ENCODE data around the gene IL6. TPM values are rescaled to one million over a fixed set of nuclear protein-coding genes. Genes with fewer than 3 reads are reported as not detected.

The IL6 gene
- total and polyA plus RNA-seq, 9 of the 15 experiments (the other 6 are each of a cell fraction or from before 2014, with no cell fraction given) = 0.76 to 2.9 (median 1.5) TPM

DNA sequence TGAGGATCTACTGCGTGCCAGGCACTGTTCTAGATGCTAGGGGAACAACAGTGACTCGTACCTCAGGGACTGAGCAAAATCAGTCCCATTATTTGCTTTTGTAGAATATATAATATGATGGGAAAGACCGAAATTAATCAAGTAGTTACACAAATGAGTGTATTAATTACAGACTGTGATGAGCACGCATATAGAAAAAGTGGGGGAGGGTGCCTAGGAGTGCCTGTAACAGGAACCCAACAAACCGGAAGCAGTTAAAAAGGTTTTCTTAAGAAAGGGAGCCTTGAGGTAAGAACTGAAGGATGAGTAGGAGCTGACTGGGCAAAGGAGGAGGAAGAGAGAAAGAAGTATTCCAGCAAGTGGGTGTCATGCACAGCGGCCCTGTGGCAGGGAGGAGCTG is 28.2 kb upstream of the IL6 start (continued):
- no peak for TF ChIP-seq TARDBP (IDR thresholded peaks at IDR 0.05)
- TF ChIP-seq RBM25 (IDR thresholded peaks at IDR 0.05; ENCODE audit: low read depth, low read length, severe bottlenecking) = peak; percentile 14
- TF ChIP-seq XRCC5 (IDR thresholded peaks at IDR 0.05; ENCODE audit: low read depth, low read length) = no peak
- TF ChIP-seq, protein P1, sequence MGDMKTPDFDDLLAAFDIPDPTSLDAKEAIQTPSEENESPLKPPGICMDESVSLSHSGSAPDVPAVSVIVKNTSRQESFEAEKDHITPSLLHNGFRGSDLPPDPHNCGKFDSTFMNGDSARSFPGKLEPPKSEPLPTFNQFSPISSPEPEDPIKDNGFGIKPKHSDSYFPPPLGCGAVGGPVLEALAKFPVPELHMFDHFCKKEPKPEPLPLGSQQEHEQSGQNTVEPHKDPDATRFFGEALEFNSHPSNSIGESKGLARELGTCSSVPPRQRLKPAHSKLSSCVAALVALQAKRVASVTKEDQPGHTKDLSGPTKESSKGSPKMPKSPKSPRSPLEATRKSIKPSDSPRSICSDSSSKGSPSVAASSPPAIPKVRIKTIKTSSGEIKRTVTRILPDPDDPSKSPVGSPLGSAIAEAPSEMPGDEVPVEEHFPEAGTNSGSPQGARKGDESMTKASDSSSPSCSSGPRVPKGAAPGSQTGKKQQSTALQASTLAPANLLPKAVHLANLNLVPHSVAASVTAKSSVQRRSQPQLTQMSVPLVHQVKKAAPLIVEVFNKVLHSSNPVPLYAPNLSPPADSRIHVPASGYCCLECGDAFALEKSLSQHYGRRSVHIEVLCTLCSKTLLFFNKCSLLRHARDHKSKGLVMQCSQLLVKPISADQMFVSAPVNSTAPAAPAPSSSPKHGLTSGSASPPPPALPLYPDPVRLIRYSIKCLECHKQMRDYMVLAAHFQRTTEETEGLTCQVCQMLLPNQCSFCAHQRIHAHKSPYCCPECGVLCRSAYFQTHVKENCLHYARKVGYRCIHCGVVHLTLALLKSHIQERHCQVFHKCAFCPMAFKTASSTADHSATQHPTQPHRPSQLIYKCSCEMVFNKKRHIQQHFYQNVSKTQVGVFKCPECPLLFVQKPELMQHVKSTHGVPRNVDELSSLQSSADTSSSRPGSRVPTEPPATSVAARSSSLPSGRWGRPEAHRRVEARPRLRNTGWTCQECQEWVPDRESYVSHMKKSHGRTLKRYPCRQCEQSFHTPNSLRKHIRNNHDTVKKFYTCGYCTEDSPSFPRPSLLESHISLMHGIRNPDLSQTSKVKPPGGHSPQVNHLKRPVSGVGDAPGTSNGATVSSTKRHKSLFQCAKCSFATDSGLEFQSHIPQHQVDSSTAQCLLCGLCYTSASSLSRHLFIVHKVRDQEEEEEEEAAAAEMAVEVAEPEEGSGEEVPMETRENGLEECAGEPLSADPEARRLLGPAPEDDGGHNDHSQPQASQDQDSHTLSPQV (IDR thresholded peaks at IDR 0.05) = 0 out of 2 replicates have a peak, but pooled peaks have one; percentile 10
- TF ChIP-seq, protein P2, sequence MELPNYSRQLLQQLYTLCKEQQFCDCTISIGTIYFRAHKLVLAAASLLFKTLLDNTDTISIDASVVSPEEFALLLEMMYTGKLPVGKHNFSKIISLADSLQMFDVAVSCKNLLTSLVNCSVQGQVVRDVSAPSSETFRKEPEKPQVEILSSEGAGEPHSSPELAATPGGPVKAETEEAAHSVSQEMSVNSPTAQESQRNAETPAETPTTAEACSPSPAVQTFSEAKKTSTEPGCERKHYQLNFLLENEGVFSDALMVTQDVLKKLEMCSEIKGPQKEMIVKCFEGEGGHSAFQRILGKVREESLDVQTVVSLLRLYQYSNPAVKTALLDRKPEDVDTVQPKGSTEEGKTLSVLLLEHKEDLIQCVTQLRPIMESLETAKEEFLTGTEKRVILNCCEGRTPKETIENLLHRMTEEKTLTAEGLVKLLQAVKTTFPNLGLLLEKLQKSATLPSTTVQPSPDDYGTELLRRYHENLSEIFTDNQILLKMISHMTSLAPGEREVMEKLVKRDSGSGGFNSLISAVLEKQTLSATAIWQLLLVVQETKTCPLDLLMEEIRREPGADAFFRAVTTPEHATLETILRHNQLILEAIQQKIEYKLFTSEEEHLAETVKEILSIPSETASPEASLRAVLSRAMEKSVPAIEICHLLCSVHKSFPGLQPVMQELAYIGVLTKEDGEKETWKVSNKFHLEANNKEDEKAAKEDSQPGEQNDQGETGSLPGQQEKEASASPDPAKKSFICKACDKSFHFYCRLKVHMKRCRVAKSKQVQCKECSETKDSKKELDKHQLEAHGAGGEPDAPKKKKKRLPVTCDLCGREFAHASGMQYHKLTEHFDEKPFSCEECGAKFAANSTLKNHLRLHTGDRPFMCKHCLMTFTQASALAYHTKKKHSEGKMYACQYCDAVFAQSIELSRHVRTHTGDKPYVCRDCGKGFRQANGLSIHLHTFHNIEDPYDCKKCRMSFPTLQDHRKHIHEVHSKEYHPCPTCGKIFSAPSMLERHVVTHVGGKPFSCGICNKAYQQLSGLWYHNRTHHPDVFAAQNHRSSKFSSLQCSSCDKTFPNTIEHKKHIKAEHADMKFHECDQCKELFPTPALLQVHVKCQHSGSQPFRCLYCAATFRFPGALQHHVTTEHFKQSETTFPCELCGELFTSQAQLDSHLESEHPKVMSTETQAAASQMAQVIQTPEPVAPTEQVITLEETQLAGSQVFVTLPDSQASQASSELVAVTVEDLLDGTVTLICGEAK (IDR thresholded peaks at IDR 0.05) = no peak
- TF ChIP-seq, protein P2 (CRISPR knock-in tag; IDR thresholded peaks at IDR 0.05) = no peak
